K562 (cell line): ENCODE measurements around the gene WDR3. TPM values are rescaled to one million over a fixed set of nuclear protein-coding genes. Genes with fewer than 3 reads are reported as not detected.

Experiments used
- ARID1B ChIP-seq: fragments of 450-650 bp; IDR thresholded peaks from 2 replicates; pipeline ENCODE4 v1.6.1; 2016; ENCODE audit warnings: antibody characterized with exemption, mild to moderate bottlenecking, inconsistent platforms
- BACH1 ChIP-seq: fragments of 200-800 bp; sonication (Bioruptor generic); IDR thresholded peaks from 2 replicates; pipeline ENCODE4 v1.6.1; 2016; ENCODE audit warnings: missing genetic modification characterization, missing compliant biosample characterization
- CSDE1 ChIP-seq, 2 experiments: fragments of 450-650 bp; IDR thresholded peaks; 2 replicates each; pipeline ENCODE4 v1.6.1; 2016; ENCODE audit warnings: mild to moderate bottlenecking in 1 of 2
- EHMT2 ChIP-seq: fragments of 450-650 bp; IDR thresholded peaks from 2 replicates; pipeline ENCODE4 v1.6.1; 2018; ENCODE audit warnings: antibody characterized with exemption
- FOS ChIP-seq: IDR thresholded peaks from 3 replicates; pipeline ENCODE4 v1.6.1; 2011; ENCODE audit not compliant: insufficient read length; ENCODE audit errors: extremely low read depth
- KAT8 ChIP-seq: fragments of 450-650 bp; IDR thresholded peaks from 2 replicates; pipeline ENCODE4 v1.6.1; 2016; ENCODE audit warnings: low read depth, mild to moderate bottlenecking
- NEUROD1 ChIP-seq: fragments of 150-350 bp; IDR thresholded peaks from 2 replicates; pipeline ENCODE4 v1.6.1; 2014; ENCODE audit warnings: borderline replicate concordance, low read length, low read depth; ENCODE audit not compliant: partially characterized antibody
- OTX1 ChIP-seq: fragments of 450-650 bp; formaldehyde crosslinking; IDR thresholded peaks from 2 replicates; pipeline ENCODE4 v1.4.0; 2022; ENCODE audit warnings: mild to moderate bottlenecking
- RBM34 ChIP-seq: fragments of 200-400 bp; formaldehyde crosslinking; IDR thresholded peaks from 2 replicates; pipeline ENCODE4 v1.6.1; 2018; ENCODE audit warnings: low read length, borderline replicate concordance; ENCODE audit not compliant: insufficient read depth
- SIX5 ChIP-seq, 2 experiments: IDR thresholded peaks; 2 replicates each; pipeline ENCODE4 v1.6.1; 2011; ENCODE audit warnings: low read length in 2 of 2, borderline replicate concordance in 1 of 2, low read depth in 1 of 2, mild to moderate bottlenecking in 1 of 2, moderate library complexity in 1 of 2; ENCODE audit not compliant: insufficient read depth in 1 of 2
- TCF3 ChIP-seq: sonication (generic); formaldehyde crosslinking; IDR thresholded peaks from 2 replicates; pipeline ENCODE4 v1.4.0; 2020; ENCODE audit warnings: mild to moderate bottlenecking, missing genetic modification reagents
- TCF7L2 ChIP-seq: fragments of 150-350 bp; IDR thresholded peaks from 2 replicates; pipeline ENCODE4 v1.6.1; 2016; ENCODE audit warnings: low read depth, mild to moderate bottlenecking, low read length, moderate library complexity
- ZFX ChIP-seq: sonication (generic); formaldehyde crosslinking; IDR thresholded peaks from 2 replicates; pipeline ENCODE4 v1.8.0; 2022; ENCODE audit warnings: mild to moderate bottlenecking, missing genetic modification reagents, moderate library complexity
- ZNF274 ChIP-seq: IDR thresholded peaks from 2 replicates; pipeline ENCODE4 v1.6.1; 2011; ENCODE audit warnings: low read depth, mild to moderate bottlenecking, low read length, moderate library complexity, borderline replicate concordance
- ZNF75A ChIP-seq: fragments of 450-650 bp; formaldehyde crosslinking; IDR thresholded peaks from 2 replicates; pipeline ENCODE4 v1.4.0; 2020; ENCODE audit warnings: mild to moderate bottlenecking
- polyA plus RNA-seq, 8 experiments: library from polyadenylated mRNA; depleted of rRNA in 4 of 8; stranded (reverse) in 5 of 8; unstranded in 3 of 8; fragments of >200 nt; fragmentation: Nextera tagmentation in 2 of 8; fragmentation: Illumina TruSeq in 1 of 8; extraction: Ambion mirVana in 2 of 8; extraction: Trizol in 1 of 8; gene quantifications; 2 replicates each; pipeline versions ENCODE4 v1.2.1 to v1.2.3, GENCODE V29; 2011 to 2014; ENCODE audit warnings: inconsistent platforms in 1 of 8, missing spikeins in 1 of 8
- total RNA-seq, 7 experiments: library from RNA; depleted of rRNA in 6 of 7; stranded (reverse); fragments of >200 nt in 6 of 7; fragmentation: Illumina TruSeq in 2 of 7; extraction: Trizol in 2 of 7; gene quantifications; 2 replicates each; pipeline versions ENCODE4 v1.2.1 to v1.2.3, GENCODE V29; 2011 to 2021; ENCODE audit warnings: low replicate concordance in 1 of 7
- TF ChIP-seq, protein P1 (sequence below), 2 experiments: IDR thresholded peaks; 2 replicates each; pipeline ENCODE4 v1.6.1; 2011; ENCODE audit warnings: borderline replicate concordance in 1 of 2, control low read depth in 1 of 2, low read depth in 1 of 2, low read length in 1 of 2, mild to moderate bottlenecking in 1 of 2, mixed read lengths in 1 of 2, moderate library complexity in 1 of 2; ENCODE audit not compliant: insufficient read depth in 1 of 2, insufficient read length in 1 of 2, poor library complexity in 1 of 2, severe bottlenecking in 1 of 2; ENCODE audit errors: extremely low read depth in 1 of 2
- TF ChIP-seq, protein P2 (sequence below): fragments of 250-450 bp; sonication (Bioruptor Pico); IDR thresholded peaks from 2 replicates; pipeline ENCODE4 v1.4.0; 2020; ENCODE audit warnings: mild to moderate bottlenecking, moderate library complexity, borderline replicate concordance
- TF ChIP-seq, protein P3 (sequence below): fragments of 450-650 bp; IDR thresholded peaks from one replicate; pipeline ENCODE4 v1.6.1; 2018; ENCODE audit warnings: mild to moderate bottlenecking, moderate library complexity; ENCODE audit not compliant: partially characterized antibody
- TF ChIP-seq, protein P4 (sequence below): sonication (generic); formaldehyde crosslinking; IDR thresholded peaks from 2 replicates; pipeline ENCODE4 v1.8.0; 2023; ENCODE audit warnings: mild to moderate bottlenecking, missing genetic modification reagents

WDR3 gene
- total and polyA plus RNA-seq, 9 of the 15 experiments (the other 6 are each of a cell fraction or from before 2014, with no cell fraction given), result 40.6 to 122 (median 76.5) TPM

DNA sequence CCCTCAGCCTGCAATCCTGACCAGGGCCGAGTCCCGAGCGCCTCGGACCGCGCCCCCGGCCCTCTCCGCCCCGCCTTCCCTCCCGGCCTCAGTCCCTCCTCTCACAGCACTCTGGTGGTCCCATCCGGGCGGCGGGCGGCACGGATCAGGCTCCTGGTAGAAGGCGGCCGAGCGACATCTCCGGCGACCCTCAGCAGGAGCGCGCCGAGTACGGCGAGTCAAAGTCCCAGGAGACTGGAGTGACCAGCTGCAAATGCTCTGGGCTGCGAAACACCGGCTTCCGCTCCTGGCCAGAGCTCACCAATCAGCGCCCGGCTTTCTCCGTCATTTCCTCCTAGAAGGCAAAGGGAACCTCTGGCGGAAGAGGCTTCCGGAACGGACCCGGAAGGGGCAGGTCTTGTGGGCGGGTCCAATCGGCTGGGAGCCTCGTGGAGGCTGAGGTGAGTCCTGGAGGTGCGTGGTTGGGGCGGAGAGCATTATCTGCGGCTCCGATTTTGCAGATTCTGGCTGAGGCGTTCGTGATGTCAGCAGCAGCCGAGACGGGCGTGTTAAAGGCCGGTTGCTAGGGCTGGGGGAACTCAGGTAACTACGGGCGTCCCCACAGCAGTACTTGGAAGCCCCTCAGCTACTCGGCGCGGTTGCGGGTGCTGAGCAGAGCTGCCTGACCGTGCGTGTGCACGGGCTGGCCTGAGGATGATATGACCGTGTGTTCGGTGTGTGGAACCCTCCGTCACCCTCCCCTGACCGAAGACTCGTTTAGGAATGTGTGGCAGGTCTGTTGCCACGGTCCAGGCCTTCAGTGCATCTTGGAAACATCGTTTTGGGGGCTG, at the start of gene WDR3, which contains the start of gene GDAP2 (continued):
- TF ChIP-seq, protein P1, sequence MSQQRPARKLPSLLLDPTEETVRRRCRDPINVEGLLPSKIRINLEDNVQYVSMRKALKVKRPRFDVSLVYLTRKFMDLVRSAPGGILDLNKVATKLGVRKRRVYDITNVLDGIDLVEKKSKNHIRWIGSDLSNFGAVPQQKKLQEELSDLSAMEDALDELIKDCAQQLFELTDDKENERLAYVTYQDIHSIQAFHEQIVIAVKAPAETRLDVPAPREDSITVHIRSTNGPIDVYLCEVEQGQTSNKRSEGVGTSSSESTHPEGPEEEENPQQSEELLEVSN (IDR thresholded peaks at IDR 0.05; ENCODE audit: borderline replicate concordance in 1 of 2, extremely low read depth in 1 of 2, insufficient read depth in 1 of 2, insufficient read length in 1 of 2, low read depth in 1 of 2, low read length in 1 of 2, poor library complexity in 1 of 2, severe bottlenecking in 1 of 2), result peak; percentile 45 to 49
- TF ChIP-seq SIX5 (IDR thresholded peaks at IDR 0.05; ENCODE audit: borderline replicate concordance in 1 of 2, insufficient read depth in 1 of 2, low read depth in 1 of 2, low read length in 2 of 2) (peak in 1 of 2 experiments; percentile 23; a peak in 1 of 4 replicates), RBM34 (no peak), CSDE1 (IDR thresholded peaks at IDR 0.05) (no peak), ZNF75A (CRISPR knock-in tag) (no peak), TCF3 (CRISPR knock-in tag) (no peak), BACH1 (no peak), OTX1 (no peak), KAT8 (no peak), TCF7L2 (no peak), EHMT2 (no peak), ZFX (CRISPR knock-in tag) (peak; percentile 59), ZNF274 (no peak), NEUROD1 (peak; percentile 46), FOS (peak; percentile 57), ARID1B (0 out of 2 replicates have a peak, but pooled peaks have one; percentile 3)
- TF ChIP-seq, protein P2, sequence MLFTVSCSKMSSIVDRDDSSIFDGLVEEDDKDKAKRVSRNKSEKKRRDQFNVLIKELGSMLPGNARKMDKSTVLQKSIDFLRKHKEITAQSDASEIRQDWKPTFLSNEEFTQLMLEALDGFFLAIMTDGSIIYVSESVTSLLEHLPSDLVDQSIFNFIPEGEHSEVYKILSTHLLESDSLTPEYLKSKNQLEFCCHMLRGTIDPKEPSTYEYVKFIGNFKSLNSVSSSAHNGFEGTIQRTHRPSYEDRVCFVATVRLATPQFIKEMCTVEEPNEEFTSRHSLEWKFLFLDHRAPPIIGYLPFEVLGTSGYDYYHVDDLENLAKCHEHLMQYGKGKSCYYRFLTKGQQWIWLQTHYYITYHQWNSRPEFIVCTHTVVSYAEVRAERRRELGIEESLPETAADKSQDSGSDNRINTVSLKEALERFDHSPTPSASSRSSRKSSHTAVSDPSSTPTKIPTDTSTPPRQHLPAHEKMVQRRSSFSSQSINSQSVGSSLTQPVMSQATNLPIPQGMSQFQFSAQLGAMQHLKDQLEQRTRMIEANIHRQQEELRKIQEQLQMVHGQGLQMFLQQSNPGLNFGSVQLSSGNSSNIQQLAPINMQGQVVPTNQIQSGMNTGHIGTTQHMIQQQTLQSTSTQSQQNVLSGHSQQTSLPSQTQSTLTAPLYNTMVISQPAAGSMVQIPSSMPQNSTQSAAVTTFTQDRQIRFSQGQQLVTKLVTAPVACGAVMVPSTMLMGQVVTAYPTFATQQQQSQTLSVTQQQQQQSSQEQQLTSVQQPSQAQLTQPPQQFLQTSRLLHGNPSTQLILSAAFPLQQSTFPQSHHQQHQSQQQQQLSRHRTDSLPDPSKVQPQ, result no peak
- TF ChIP-seq, protein P3, sequence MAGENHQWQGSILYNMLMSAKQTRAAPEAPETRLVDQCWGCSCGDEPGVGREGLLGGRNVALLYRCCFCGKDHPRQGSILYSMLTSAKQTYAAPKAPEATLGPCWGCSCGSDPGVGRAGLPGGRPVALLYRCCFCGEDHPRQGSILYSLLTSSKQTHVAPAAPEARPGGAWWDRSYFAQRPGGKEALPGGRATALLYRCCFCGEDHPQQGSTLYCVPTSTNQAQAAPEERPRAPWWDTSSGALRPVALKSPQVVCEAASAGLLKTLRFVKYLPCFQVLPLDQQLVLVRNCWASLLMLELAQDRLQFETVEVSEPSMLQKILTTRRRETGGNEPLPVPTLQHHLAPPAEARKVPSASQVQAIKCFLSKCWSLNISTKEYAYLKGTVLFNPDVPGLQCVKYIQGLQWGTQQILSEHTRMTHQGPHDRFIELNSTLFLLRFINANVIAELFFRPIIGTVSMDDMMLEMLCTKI, result no peak
- TF ChIP-seq, protein P4, sequence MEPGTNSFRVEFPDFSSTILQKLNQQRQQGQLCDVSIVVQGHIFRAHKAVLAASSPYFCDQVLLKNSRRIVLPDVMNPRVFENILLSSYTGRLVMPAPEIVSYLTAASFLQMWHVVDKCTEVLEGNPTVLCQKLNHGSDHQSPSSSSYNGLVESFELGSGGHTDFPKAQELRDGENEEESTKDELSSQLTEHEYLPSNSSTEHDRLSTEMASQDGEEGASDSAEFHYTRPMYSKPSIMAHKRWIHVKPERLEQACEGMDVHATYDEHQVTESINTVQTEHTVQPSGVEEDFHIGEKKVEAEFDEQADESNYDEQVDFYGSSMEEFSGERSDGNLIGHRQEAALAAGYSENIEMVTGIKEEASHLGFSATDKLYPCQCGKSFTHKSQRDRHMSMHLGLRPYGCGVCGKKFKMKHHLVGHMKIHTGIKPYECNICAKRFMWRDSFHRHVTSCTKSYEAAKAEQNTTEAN (CRISPR knock-in tag), result no peak
